NK-92 (cell line): ENCODE data around the gene PSMG2.

Source experiments
- DNase-seq: peaks from one replicate; lab custom pipeline; 2025; ENCODE audit not compliant: unreplicated experiment; lab: John Stamatoyannopoulos, UW

Gene PSMG2

GRCh38 chr18:12702221-12703095 lies at the start of gene PSMG2, which contains the start of gene CEP76:
Gene PSMG2, plus strand, starts transcription at chr18:12703042. Its CDS starts 66 bp downstream, at chr18:12703108.
Gene CEP76, minus strand, starts transcription at chr18:12702723. Its CDS starts 175 bp downstream, at chr18:12702548.
- peak; percentile 8 for DNase-seq

DNA sequence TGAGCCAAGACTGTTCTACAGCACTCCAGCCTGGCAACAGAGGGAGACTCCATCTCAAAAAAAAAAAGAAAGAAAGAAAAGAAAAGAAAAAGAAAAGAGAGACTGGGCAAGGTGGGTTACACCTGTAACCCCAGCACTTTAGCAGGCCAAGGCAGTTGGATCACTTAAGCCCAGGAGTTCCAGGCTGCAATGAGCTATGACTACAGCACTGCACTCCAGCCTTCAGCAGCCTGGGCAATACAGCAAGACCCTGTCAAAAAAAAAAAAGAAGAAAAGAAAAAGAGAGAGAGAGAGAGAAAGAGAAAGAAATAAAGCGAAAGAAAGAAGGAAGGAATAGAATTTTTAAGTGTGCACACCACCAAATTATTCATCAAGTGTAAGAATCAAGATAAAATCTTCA lies 47.9 kb upstream of the PSMG2 start:
- DNase-seq = no peak

DNA sequence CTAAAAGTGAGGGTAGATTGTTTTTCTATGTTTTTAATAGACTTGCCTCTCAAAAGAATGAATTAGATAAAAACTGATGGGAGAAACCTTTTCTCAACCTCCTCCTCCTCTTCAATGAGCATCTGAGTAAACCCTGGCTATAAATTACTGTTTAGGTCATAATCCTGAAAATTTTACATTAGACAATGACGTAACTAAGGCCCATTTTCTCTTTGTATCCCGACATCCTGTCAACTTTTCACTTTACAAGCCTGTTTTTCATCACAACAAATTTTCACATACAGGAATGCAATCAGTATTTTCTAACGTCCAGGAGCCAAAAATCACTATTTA lies 46.3 kb upstream of the PSMG2 start:
- no peak for DNase-seq

DNA sequence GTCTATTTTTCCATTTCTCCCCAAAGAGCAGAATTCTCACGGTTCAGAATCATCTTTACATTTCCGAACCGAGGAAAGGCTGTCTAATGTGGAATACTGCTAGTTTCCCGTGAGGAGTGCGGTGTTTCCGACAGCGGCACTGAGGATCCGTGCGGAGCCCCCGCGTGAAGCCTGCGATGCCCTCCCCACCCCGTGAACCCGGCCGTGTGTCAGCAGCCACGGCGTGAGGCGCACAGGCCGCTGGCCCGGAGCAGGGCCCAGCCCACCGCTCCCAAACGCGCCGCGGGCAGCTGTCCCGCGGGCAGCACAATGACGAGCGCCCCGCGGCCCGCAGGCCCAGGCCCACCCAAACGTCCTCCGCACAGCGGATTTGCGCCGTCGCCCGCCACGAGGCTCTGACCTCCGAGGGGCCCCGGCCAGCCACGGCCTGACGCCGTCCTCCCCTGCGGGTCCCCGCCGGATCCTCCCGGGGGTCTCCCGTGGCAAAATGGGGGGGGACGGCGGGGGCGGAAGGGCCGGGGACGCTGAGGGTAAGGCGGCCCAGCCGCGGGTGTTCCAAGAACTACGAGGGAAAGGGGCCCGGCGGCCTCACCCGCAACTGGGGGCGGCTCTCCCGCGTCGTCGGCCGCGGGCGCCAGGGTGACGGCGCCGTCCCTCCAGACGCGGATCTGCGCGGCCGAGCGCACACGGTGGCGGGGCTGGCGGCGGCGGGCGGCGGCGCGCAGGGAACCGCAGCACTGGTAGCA lies 45.7 kb upstream of the PSMG2 start:
- no peak for DNase-seq

GRCh38 chr18:12657684-12658425 lies 45.0 kb upstream of the PSMG2 start, which contains the start of gene SPIRE1:
Gene SPIRE1, minus strand, starts transcription at chr18:12658107. Its CDS starts 241 bp downstream, at chr18:12657866.
- DNase-seq = no peak

- DNase-seq = no peak
These were observed 44.3 kb upstream of the PSMG2 start for GRCh38 chr18:12658426-12659138.

- DNase-seq = no peak
These were observed 42.8 kb upstream of the PSMG2 start for GRCh38 chr18:12659904-12660605.

- no peak for DNase-seq
These were observed 34.8 kb upstream of the PSMG2 start for GRCh38 chr18:12668041-12668440.

DNA sequence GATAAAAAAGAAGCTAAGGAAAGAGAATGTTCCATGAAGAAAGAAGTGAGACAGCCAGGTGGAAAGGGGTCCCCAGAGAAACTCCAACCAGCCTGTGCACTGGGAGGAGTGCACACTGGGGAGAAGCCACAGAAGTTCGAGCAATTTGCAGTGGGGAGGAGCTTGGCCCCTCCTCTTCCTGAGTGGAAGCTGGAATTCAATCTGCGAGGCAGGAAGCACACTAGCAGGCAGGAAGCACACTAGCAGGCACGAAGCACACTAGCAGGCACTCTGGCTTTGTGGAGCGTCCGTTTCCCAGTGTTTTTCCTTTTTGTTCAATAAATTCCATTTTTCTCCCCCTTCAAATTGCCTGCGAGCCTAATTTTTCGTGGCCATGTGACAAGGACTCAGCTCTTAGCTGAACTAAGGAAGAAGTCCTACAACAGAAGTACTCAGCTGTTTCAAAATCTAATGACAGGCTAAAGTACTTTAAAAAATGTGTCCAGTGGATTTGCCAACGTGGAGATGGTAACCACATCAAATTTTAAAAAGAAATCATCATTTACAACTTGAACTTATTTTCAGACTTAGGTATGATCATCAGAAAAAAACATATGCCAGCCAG lies 23.6 kb upstream of the PSMG2 start:
- no peak for DNase-seq

- no peak for DNase-seq
These were observed 16.7 kb upstream of the PSMG2 start for GRCh38 chr18:12686100-12686499.

GRCh38 chr18:12689256-12689850 lies 13.5 kb upstream of the PSMG2 start:
- DNase-seq = no peak

DNA sequence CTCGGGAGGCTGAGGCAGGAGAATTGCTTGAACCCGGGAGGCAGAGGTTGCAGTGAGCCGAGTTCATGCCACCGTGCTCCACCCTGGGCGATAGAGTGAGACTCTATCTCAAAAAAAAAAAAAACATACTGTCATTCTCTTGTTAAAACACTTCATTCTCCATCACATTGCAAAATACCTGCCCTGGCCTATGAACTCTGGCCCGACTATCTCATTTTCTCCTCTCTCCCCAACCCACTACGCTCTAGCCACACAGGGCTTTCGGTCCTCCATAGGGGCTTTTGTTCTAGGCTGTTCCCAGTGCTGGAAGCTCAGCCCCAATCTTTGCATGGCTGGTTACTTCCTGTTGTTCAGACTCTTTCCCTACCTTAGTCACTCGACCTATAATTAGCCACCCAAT lies 10.6 kb upstream of the PSMG2 start:
- DNase-seq = no peak

- DNase-seq = no peak
These were observed 8.8 kb upstream of the PSMG2 start for GRCh38 chr18:12694032-12694431.

DNA sequence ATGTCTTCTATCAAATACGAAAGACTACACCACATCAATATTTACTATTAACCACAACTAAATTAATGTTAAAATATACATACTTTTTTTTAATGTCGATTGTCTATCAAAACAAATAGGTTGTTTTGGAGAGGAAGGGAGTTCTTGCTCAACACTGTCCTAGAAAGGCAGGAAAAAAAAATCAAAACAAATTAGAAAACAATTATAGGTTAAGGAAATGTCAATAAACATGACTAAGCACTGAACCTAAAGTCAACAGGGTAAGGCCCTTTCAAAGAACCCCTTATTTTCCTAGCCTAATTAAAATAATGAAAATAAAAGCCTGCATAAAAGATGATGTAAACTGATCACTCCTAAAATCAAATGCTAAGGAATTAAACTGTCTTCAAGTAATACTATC lies 3.1 kb upstream of the PSMG2 start:
- no peak for DNase-seq

- DNase-seq = no peak
These were observed 1.7 kb upstream of the PSMG2 start for GRCh38 chr18:12701161-12701560.

GRCh38 chr18:12703096-12703567 lies 290 bp downstream of the PSMG2 start:
- DNase-seq = no peak

GRCh38 chr18:12703664-12704063 lies 822 bp downstream of the PSMG2 start:
- no peak for DNase-seq

- no peak for DNase-seq
These were observed 8.6 kb downstream of the PSMG2 start for GRCh38 chr18:12711446-12711845.
